A549 (cell line): ENCODE data around the gene GTF3C1. TPM values are rescaled to one million over a fixed set of nuclear protein-coding genes. Genes with fewer than 3 reads are reported as not detected.

Experiments used
- ATAC-seq, 2 experiments: fragments of 200-7000 bp in 1 of 2; fragments of >200 bp in 1 of 2; cut with Nextera tagmentation in 1 of 2; cut with Tn5 transposase in 1 of 2; 3 replicates each; pipeline versions ENCODE4 v1.8.0 to v1.9.1; 2018 to 2020; ENCODE audit warnings: mild to moderate bottlenecking in 1 of 2, moderate library complexity in 1 of 2
- CTCF ChIA-PET: fragments of 300-600 bp; sonication (Branson Sonifier 250); formaldehyde crosslinking; extraction: SDS; loops from one replicate; lab custom pipeline; 2021; ENCODE audit warnings: antibody characterized with exemption, inconsistent platforms; lab: Yijun Ruan, JAX
- POLR2A ChIA-PET: fragments of 350-600 bp; formaldehyde crosslinking; extraction: SDS; loops from one replicate; lab custom pipeline; 2021; ENCODE audit warnings: antibody characterized with exemption, inconsistent platforms; lab: Yijun Ruan, JAX
- DNase-seq, 2 experiments: peaks; one replicate each; pipeline versions ENCODE4 v3.0.0 to v3.0.0-alpha.2; 2011 to 2016; ENCODE audit warnings: low read depth in 1 of 2, low spot score in 1 of 2
- FAIRE-seq: peaks from 2 replicates; lab custom pipeline; 2011; peaks lifted over from hg19 to GRCh38; lab: Jason Lieb, UNC
- H3K27ac ChIP-seq, 2 experiments: fragments of >200 bp; sonication (Bioruptor Twin); formaldehyde crosslinking; 3 replicates each; pipeline ENCODE4 v1.5.1; 2016 to 2017
- H3K4me1 ChIP-seq: fragments of >200 bp; sonication (Bioruptor Twin); formaldehyde crosslinking; 3 replicates; pipeline ENCODE4 v1.6.1; 2016
- H3K4me2 ChIP-seq: fragments of >200 bp; sonication (Bioruptor Twin); formaldehyde crosslinking; 3 replicates; pipeline ENCODE4 v1.6.1; 2016
- H3K4me3 ChIP-seq: fragments of >200 bp; sonication (Bioruptor Twin); formaldehyde crosslinking; 3 replicates; pipeline ENCODE4 v1.5.1; 2016
- H3K9me3 ChIP-seq: fragments of >200 bp; sonication (Bioruptor Twin); formaldehyde crosslinking; 3 replicates; pipeline ENCODE4 v1.6.1; 2016
- EHMT2 ChIP-seq: fragments of 200-600 bp; sonication (generic); IDR thresholded peaks from 2 replicates; pipeline ENCODE4 v1.6.1; 2016; ENCODE audit warnings: antibody characterized with exemption, low read depth, mild to moderate bottlenecking, moderate library complexity
- ESRRA ChIP-seq: fragments of 150-350 bp; IDR thresholded peaks from 2 replicates; pipeline ENCODE4 v1.6.1; 2014; ENCODE audit warnings: mild to moderate bottlenecking, low read length, borderline replicate concordance
- FOSB ChIP-seq: fragments of 250-450 bp; sonication (Bioruptor Pico); IDR thresholded peaks from 2 replicates; pipeline ENCODE4 v1.5.0; 2020; ENCODE audit warnings: mild to moderate bottlenecking, moderate library complexity
- HOXA7 ChIP-seq: fragments of 250-450 bp; sonication (Bioruptor Pico); IDR thresholded peaks from 2 replicates; pipeline ENCODE4 v1.5.0; 2020; ENCODE audit warnings: mild to moderate bottlenecking, moderate library complexity
- PHF8 ChIP-seq: fragments of 200-600 bp; sonication (generic); IDR thresholded peaks from 2 replicates; pipeline ENCODE4 v1.6.1; 2016; ENCODE audit warnings: low read depth, mild to moderate bottlenecking, antibody characterized with exemption, moderate library complexity, borderline replicate concordance
- TFCP2L1 ChIP-seq: fragments of 250-450 bp; sonication (Bioruptor Pico); IDR thresholded peaks from 2 replicates; pipeline ENCODE4 v1.5.0; 2021; ENCODE audit warnings: mild to moderate bottlenecking
- ZC3H11A ChIP-seq: fragments of 450-650 bp; IDR thresholded peaks from 2 replicates; pipeline ENCODE4 v1.6.1; 2014; ENCODE audit warnings: antibody characterized with exemption, mild to moderate bottlenecking
- ZFP36 ChIP-seq: fragments of 450-650 bp; IDR thresholded peaks from 2 replicates; pipeline ENCODE4 v1.6.1; 2014; ENCODE audit warnings: borderline replicate concordance; ENCODE audit not compliant: partially characterized antibody
- WGBS: methylation state at CpG from one replicate; pipeline ENCODE4 v1.1.6; 2017; ENCODE audit errors: missing lambda C conversion rate; 5-methylcytosine and 5-hydroxymethylcytosine counted together
- polyA plus RNA-seq, 4 experiments: library from polyadenylated mRNA; depleted of rRNA in 3 of 4; stranded (reverse); fragments of >200 nt; fragmentation: RNase III in 1 of 4; extraction: RNeasy Plus Mini Kit Qiagen cat#74134 plus additional on column Dnase treatment in 1 of 4; gene quantifications; 2 replicates in 3 of 4; 3 replicates in 1 of 4; pipeline ENCODE4 v1.2.3, GENCODE V29; 2011 to 2017
- TF ChIP-seq, protein P1 (sequence below): fragments of 200-600 bp; sonication (generic); IDR thresholded peaks from 2 replicates; pipeline ENCODE4 v1.6.1; 2016; ENCODE audit warnings: antibody characterized with exemption, mild to moderate bottlenecking, moderate library complexity
- TF ChIP-seq, protein P2 (sequence below): IDR thresholded peaks from 2 replicates; pipeline ENCODE4 v1.6.1; 2012
- TF ChIP-seq, protein P3 (sequence below): fragments of >200 bp; sonication (Bioruptor Twin); formaldehyde crosslinking; IDR thresholded peaks from 2 replicates; pipeline ENCODE4 v1.6.1; 2016

The GTF3C1 gene
- polyA plus RNA-seq, 2 of the 4 experiments (the other 2 are of a cell fraction) = 41.6 to 54.2 TPM

DNA sequence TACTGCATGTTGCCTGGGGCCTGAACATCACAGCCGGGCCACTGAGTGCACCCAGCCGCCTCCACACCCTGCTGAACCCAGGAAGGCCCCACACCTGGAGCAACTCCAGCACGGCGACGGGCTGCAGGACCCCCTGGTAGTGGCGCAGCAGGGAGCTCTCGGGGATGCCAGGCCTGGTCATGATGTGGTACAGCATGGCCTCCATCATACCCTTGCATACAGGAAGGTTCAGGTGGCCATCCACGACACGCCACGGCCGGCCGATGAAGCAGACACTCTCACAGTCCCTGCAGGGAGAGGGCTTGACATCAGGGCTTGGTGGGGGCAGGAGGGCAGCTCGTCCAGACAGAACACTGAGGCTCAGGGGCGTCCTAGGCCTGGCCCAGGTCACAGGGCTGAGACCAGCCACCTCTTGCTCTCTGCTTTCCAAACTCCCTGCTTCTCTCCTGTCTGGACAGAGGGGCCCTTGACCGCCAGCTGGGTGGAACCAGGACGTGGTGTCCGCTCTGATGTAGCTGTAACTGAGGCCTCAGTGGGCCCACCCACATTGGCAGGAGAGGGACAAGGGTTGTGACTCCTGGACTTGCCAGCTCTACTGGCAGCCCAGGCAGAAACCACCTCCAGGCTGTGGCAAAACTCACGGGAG is 87.4 kb downstream of the GTF3C1 start (continued):
- no peak for TF ChIP-seq ESRRA

DNA sequence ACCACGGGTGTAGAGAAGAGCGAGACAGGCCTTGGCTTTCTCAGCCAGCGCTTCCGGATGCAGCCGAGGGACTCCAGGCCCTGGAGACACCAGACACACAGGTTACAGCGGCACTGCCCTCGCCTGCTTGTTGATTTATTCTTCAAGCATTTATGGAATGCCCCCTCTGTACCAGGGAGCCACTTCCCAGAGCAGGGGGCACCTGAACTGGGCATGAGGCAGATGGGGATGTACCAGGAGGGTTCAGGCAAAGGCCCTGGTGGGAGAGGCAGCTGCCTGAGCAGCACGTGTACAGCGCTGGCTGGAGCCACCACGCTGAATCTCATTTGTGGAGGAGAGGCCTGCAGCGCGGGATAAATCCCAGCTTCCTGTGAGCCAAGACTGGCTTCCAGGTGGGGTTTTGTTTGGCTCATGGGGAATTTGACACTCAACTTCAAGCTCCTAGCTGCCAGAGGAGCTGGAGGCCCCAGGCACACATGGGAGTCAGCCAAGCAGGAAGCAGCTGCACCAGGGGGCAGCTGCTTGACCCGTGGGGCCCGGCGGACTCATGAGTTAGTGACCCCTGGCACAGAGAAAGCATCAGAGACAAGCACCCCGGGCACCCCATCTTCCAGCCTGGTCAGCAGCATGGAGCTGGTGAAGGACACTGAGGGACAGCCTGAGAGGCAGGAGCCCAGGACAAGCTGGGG is 88.1 kb downstream of the GTF3C1 start:
- ChIA-PET POLR2A (interaction anchor here (0.5 kb wide), 1 partner anchor 225 kb away, joined by 3 read pairs; no protein-coding TSS in a partner anchor), CTCF (interaction anchor here (0.5 to 2.0 kb wide), 6 partner anchors 8 to 1894 kb away, joined by 3 to 8 read pairs (median 4); no protein-coding TSS in a partner anchor)
- no peak for FAIRE-seq
- no peak for TF ChIP-seq TFCP2L1
- Histone ChIP-seq H3K9me3 (no peaks in the 10 kb centered on the region), H3K4me3 (no peak overlapping the region), H3K4me2 (no peak overlapping the region), H3K4me1 (no peaks in the 10 kb centered on the region), H3K27ac (no peak overlapping the region)
- 85% methylated on average over 16 of the region's 16 CpGs for WGBS
- DNase-seq = no peak
- ATAC-seq = no peak

DNA sequence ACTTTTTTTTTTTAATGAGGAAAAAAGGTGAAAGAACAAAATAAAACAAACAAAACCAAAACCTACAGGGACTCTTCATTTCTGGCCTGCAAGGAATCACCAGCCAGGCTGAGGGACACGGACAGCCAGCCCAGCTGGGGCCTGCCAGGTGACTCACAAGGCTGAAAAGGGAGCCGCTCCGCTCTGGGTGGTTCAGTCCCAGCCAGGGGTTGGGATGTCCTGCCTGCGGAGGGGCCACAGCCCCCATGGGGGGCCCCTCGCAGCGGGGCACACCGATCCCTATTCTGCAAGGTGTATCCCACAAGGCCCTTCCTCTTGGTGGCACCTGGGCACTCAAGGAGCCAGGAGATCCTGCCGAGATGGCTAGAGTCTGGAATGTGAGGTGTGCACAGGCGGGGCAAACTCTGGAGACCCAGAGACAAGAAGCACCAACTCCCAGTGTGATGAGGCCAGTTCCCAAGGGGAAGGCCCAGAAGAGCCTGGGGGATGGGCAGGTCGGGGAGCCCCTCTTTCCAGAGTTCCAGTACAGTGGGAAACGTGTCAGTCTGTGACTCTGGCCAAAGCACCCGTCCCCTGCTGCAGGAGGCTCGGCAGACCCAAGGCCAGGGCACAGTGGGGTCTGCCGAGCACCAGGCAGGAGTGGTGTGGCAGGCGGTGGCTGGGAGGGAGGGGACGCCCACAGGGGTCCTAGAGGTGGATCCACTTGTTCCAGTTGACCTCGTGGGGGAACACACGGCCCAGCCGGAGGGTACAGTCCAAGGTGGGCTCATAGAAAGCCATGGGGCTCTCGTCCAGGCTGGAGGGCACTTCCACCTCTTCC is 88.8 kb downstream of the GTF3C1 start:
- CTCF ChIA-PET = interaction anchor here (0.6 to 2.7 kb wide), 5 partner anchors 8 to 351 kb away, joined by 3 to 15 read pairs (median 4); no protein-coding TSS in a partner anchor
- Histone ChIP-seq H3K9me3 (no peaks in the 10 kb centered on the region), H3K4me3 (no peak overlapping the region), H3K4me1 (no peaks in the 10 kb centered on the region), H3K4me2 (no peak overlapping the region), H3K27ac (no peak overlapping the region)
- POLR2A ChIA-PET = no interaction called here
- TF ChIP-seq TFCP2L1 (no peak), PHF8 (no peak), ZFP36 (no peak), FOSB (no peak), ESRRA (no peak)
- TF ChIP-seq, protein P1, sequence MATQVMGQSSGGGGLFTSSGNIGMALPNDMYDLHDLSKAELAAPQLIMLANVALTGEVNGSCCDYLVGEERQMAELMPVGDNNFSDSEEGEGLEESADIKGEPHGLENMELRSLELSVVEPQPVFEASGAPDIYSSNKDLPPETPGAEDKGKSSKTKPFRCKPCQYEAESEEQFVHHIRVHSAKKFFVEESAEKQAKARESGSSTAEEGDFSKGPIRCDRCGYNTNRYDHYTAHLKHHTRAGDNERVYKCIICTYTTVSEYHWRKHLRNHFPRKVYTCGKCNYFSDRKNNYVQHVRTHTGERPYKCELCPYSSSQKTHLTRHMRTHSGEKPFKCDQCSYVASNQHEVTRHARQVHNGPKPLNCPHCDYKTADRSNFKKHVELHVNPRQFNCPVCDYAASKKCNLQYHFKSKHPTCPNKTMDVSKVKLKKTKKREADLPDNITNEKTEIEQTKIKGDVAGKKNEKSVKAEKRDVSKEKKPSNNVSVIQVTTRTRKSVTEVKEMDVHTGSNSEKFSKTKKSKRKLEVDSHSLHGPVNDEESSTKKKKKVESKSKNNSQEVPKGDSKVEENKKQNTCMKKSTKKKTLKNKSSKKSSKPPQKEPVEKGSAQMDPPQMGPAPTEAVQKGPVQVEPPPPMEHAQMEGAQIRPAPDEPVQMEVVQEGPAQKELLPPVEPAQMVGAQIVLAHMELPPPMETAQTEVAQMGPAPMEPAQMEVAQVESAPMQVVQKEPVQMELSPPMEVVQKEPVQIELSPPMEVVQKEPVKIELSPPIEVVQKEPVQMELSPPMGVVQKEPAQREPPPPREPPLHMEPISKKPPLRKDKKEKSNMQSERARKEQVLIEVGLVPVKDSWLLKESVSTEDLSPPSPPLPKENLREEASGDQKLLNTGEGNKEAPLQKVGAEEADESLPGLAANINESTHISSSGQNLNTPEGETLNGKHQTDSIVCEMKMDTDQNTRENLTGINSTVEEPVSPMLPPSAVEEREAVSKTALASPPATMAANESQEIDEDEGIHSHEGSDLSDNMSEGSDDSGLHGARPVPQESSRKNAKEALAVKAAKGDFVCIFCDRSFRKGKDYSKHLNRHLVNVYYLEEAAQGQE = no peak
- TF ChIP-seq, protein P2, sequence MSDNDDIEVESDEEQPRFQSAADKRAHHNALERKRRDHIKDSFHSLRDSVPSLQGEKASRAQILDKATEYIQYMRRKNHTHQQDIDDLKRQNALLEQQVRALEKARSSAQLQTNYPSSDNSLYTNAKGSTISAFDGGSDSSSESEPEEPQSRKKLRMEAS = no peak
- no peak for FAIRE-seq
- WGBS = 80% methylated on average over 13 of the region's 20 CpGs
- no peak for DNase-seq
- ATAC-seq = no peak

DNA sequence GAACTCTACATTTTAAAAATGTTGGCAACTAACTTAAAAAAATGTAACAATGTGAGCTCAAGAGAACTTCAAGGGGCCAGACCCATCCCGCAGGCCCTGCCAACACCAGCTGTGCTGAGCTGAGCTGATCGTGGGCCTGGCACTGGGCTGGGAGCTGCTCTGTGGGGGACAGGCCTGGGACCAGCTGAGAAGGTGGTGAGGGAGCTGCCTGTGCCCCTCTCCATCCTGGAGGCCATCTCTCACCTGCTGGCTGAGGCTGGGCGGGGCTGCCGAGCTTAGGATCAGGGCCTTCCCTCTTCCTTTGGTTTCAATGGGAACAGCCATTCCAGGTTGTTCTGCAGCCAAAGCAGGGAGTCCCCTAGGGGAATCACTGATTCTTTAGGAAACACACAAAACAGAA is 89.5 kb downstream of the GTF3C1 start:
- no peaks in the 10 kb centered on the region for H3K9me3 ChIP-seq
- H3K4me2 ChIP-seq = no peak overlapping the region
- ChIA-PET POLR2A (no interaction called here), CTCF (interaction anchor here (0.7 to 2.7 kb wide), 4 partner anchors 55 to 350 kb away, joined by 3 to 15 read pairs (median 4); no protein-coding TSS in a partner anchor)
- TF ChIP-seq EHMT2 (no peak), HOXA7 (CRISPR knock-in tag) (no peak), ZC3H11A (no peak)
- TF ChIP-seq, protein P3, sequence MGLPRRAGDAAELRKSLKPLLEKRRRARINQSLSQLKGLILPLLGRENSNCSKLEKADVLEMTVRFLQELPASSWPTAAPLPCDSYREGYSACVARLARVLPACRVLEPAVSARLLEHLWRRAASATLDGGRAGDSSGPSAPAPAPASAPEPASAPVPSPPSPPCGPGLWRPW = no peak
- DNase-seq = no peak
- no peak for FAIRE-seq
- H3K4me3 ChIP-seq = no peak overlapping the region
- H3K27ac ChIP-seq = no peak overlapping the region
- no peak for ATAC-seq
- H3K4me1 ChIP-seq = no peaks in the 10 kb centered on the region
- 95% methylated on average over 4 of the region's 4 CpGs for WGBS
